H9 (cell line): ENCODE data around the gene ERICH4. TPM values are rescaled to one million over a fixed set of nuclear protein-coding genes. Genes with fewer than 3 reads are reported as not detected.

Experiments used
- DNase-seq: peaks from one replicate; pipeline ENCODE4 v3.0.0-alpha.2; 2017
- H2AFZ ChIP-seq: one replicate; pipeline ENCODE4 v1.6.1; 2013; ENCODE audit warnings: mild to moderate bottlenecking, low read length, control low read depth, moderate library complexity
- H2AK5ac ChIP-seq: 2 replicates; pipeline ENCODE4 v1.6.1; 2013; ENCODE audit warnings: low read length, control low read depth, mixed read lengths; ENCODE audit not compliant: insufficient read length
- H2BK120ac ChIP-seq: one replicate; pipeline ENCODE4 v1.6.1; 2013; ENCODE audit warnings: low read depth, mild to moderate bottlenecking, low read length, control low read depth, inconsistent platforms; ENCODE audit not compliant: poor library complexity, severe bottlenecking
- H2BK12ac ChIP-seq: 2 replicates; pipeline ENCODE4 v1.6.1; 2013; ENCODE audit warnings: low read length, control low read depth, mixed read lengths, low read depth; ENCODE audit not compliant: insufficient read length
- H2BK15ac ChIP-seq: 2 replicates; pipeline ENCODE4 v1.6.1; 2013; ENCODE audit warnings: low read depth, low read length, control low read depth
- H2BK20ac ChIP-seq: one replicate; pipeline ENCODE4 v1.6.1; 2013; ENCODE audit warnings: low read depth, mild to moderate bottlenecking, low read length, control low read depth, inconsistent platforms; ENCODE audit not compliant: poor library complexity, severe bottlenecking
- H2BK5ac ChIP-seq: 2 replicates; pipeline ENCODE4 v1.6.1; 2013; ENCODE audit warnings: low read length, control low read depth, mixed read lengths; ENCODE audit not compliant: insufficient read length
- H3K14ac ChIP-seq: 2 replicates; pipeline ENCODE4 v1.6.1; 2013; ENCODE audit warnings: low read length, control low read depth; ENCODE audit not compliant: insufficient read depth
- H3K18ac ChIP-seq: 2 replicates; pipeline ENCODE4 v1.6.1; 2013; ENCODE audit warnings: low read depth, mild to moderate bottlenecking, mixed read lengths, low read length, control low read depth; ENCODE audit not compliant: insufficient read length
- H3K23ac ChIP-seq: 2 replicates; pipeline ENCODE4 v1.6.1; 2013; ENCODE audit warnings: low read length, control low read depth, mixed read lengths, low read depth; ENCODE audit not compliant: insufficient read length
- H3K23me2 ChIP-seq: 2 replicates; pipeline ENCODE4 v1.6.1; 2013; ENCODE audit warnings: low read depth, mild to moderate bottlenecking, mixed read lengths, low read length, control low read depth; ENCODE audit not compliant: insufficient read length, poor library complexity, severe bottlenecking
- H3K27ac ChIP-seq: 2 replicates; pipeline ENCODE4 v1.5.1; 2013; ENCODE audit warnings: low read length, control low read depth, mixed read lengths, low read depth; ENCODE audit not compliant: insufficient read length
- H3K27me3 ChIP-seq: 2 replicates; pipeline ENCODE4 v1.6.1; 2013; ENCODE audit warnings: low read length, control low read depth, inconsistent platforms; ENCODE audit not compliant: insufficient read depth
- H3K4ac ChIP-seq: 2 replicates; pipeline ENCODE4 v1.6.1; 2013; ENCODE audit warnings: low read depth, mild to moderate bottlenecking, control low read depth, inconsistent platforms, low read length, moderate library complexity
- H3K4me1 ChIP-seq: 2 replicates; pipeline ENCODE4 v1.6.1; 2013; ENCODE audit warnings: low read length, control low read depth, inconsistent platforms; ENCODE audit not compliant: insufficient read depth
- H3K4me2 ChIP-seq: 2 replicates; pipeline ENCODE4 v1.6.1; 2013; ENCODE audit warnings: low read length, control low read depth, mixed read lengths; ENCODE audit not compliant: insufficient read length, insufficient read depth
- H3K56ac ChIP-seq: 2 replicates; pipeline ENCODE4 v1.6.1; 2013; ENCODE audit warnings: low read depth, mild to moderate bottlenecking, mixed read lengths, low read length, control low read depth; ENCODE audit not compliant: insufficient read length
- H3K79me1 ChIP-seq: 2 replicates; pipeline ENCODE4 v1.6.1; 2013; ENCODE audit warnings: low read depth, mild to moderate bottlenecking, moderate library complexity, low read length, control low read depth, inconsistent platforms; ENCODE audit not compliant: insufficient read depth, poor library complexity, severe bottlenecking
- H3K79me2 ChIP-seq: 2 replicates; pipeline ENCODE4 v1.6.1; 2013; ENCODE audit warnings: low read length, control low read depth, inconsistent platforms; ENCODE audit not compliant: insufficient read depth
- H3K9ac ChIP-seq: 2 replicates; pipeline ENCODE4 v1.6.1; 2013; ENCODE audit warnings: low read length, control low read depth, mixed read lengths; ENCODE audit not compliant: insufficient read length; ENCODE audit errors: extremely low read depth
- H3K9me3 ChIP-seq: one replicate; pipeline ENCODE4 v1.6.1; 2013; ENCODE audit warnings: low read depth, low read length, inconsistent platforms; ENCODE audit not compliant: control insufficient read depth
- H3T11ph ChIP-seq: one replicate; pipeline ENCODE4 v1.6.1; 2013; ENCODE audit warnings: mild to moderate bottlenecking, low read length, control low read depth, inconsistent platforms
- H4K20me1 ChIP-seq: one replicate; pipeline ENCODE4 v1.6.1; 2013; ENCODE audit not compliant: control insufficient read depth, insufficient read length, insufficient read depth
- H4K5ac ChIP-seq: 2 replicates; pipeline ENCODE4 v1.6.1; 2013; ENCODE audit warnings: low read depth, mild to moderate bottlenecking, mixed read lengths, low read length, control low read depth; ENCODE audit not compliant: insufficient read length
- H4K8ac ChIP-seq: replicated peaks from 2 replicates; pipeline ENCODE4 v1.6.1; 2013; ENCODE audit warnings: low read length, control low read depth, mixed read lengths, low read depth; ENCODE audit not compliant: insufficient read length
- H4K91ac ChIP-seq: 2 replicates; pipeline ENCODE4 v1.6.1; 2013; ENCODE audit warnings: low read depth, mild to moderate bottlenecking, moderate library complexity, mixed read lengths, low read length, control low read depth; ENCODE audit not compliant: insufficient read length
- H3K27ac Mint-ChIP-seq, 3 experiments: 2 replicates in 2 of 3; 3 replicates in 1 of 3; pipeline ENCODE4 v1.8.0; 2020 to 2021; ENCODE audit warnings: mixed read lengths in 3 of 3, mild to moderate bottlenecking in 1 of 3, moderate library complexity in 1 of 3
- H3K27me3 Mint-ChIP-seq: 2 replicates; pipeline ENCODE4 v1.8.0; 2021; ENCODE audit warnings: low read depth, mild to moderate bottlenecking, moderate library complexity, mixed read lengths
- H3K36me3 Mint-ChIP-seq, 3 experiments: 2 replicates in 2 of 3; 3 replicates in 1 of 3; pipeline ENCODE4 v1.8.0; 2020 to 2021; ENCODE audit warnings: low read depth in 3 of 3, mixed read lengths in 3 of 3; ENCODE audit not compliant: insufficient read depth in 1 of 3
- H3K4me1 Mint-ChIP-seq, 2 experiments: 2 replicates each; pipeline ENCODE4 v1.8.0; 2020; ENCODE audit warnings: mixed read lengths in 2 of 2
- H3K4me3 Mint-ChIP-seq, 2 experiments: 2 replicates in 1 of 2; 3 replicates in 1 of 2; pipeline ENCODE4 v1.8.0; 2020 to 2021; ENCODE audit warnings: mild to moderate bottlenecking in 2 of 2, mixed read lengths in 2 of 2, moderate library complexity in 1 of 2
- H3K9me3 Mint-ChIP-seq, 2 experiments: 2 replicates in 1 of 2; 3 replicates in 1 of 2; pipeline ENCODE4 v1.8.0; 2020; ENCODE audit warnings: mild to moderate bottlenecking in 2 of 2, mixed read lengths in 2 of 2, moderate library complexity in 1 of 2
- CTCF ChIP-seq: fragments of 200-600 bp; sonication (generic); conservative IDR thresholded peaks from 3 replicates; pipeline ENCODE4 v1.8.0; 2021; ENCODE audit warnings: antibody characterized with exemption, mild to moderate bottlenecking
- WGBS: extraction: QIAGEN DNeasy Blood & Tissue Kit; methylation state at CpG from one replicate; pipeline ENCODE4 v1.1.7; 2013; ENCODE audit warnings: missing lambda C conversion rate, low lambda C conversion rate, mixed read lengths; ENCODE audit not compliant: insufficient read length; ENCODE audit errors: extremely low coverage; 5-methylcytosine and 5-hydroxymethylcytosine counted together
- total RNA-seq: library from RNA; stranded (reverse); gene quantifications from 2 replicates; pipeline ENCODE4 v1.2.1, GENCODE V29; 2021

The ERICH4 gene
- total RNA-seq, 1 experiment from 2014 or later: not detected

- no peak overlapping the region for H3T11ph ChIP-seq
- no peak overlapping the region for H2BK12ac ChIP-seq
- Mint-ChIP-seq H3K9me3 (peaks cover 15 to 27% of the 10 kb centered on the region in 2 experiments), H3K27ac (no peak overlapping the region), H3K36me3 (0 out of 7 replicates have a peak, but pooled peaks cover 0 to 4% (median 0%) of the 10 kb centered on the region in 3 experiments), H3K27me3 (peaks cover 20% of the 10 kb centered on the region), H3K4me1 (no peaks in the 10 kb centered on the region; a peak in 1 of 4 replicates), H3K4me3 (no peak overlapping the region; a peak in 1 of 5 replicates)
- no peak overlapping the region for H2BK5ac ChIP-seq
- H3K9ac ChIP-seq: no peak overlapping the region
- no peak overlapping the region for H2AFZ ChIP-seq
- no peak overlapping the region for H3K27ac ChIP-seq
- H3K14ac ChIP-seq: no peak overlapping the region
- no peak overlapping the region for H3K18ac ChIP-seq
- no peak overlapping the region for H3K4me2 ChIP-seq
- no CpG with 5 or more reads among the region's 12 CpGs for WGBS
- no peaks in the 10 kb centered on the region; the same call in 1 of the 2 replicates for H3K4me1 ChIP-seq
- H4K20me1 ChIP-seq: no peaks in the 10 kb centered on the region
- peak; percentile 29; the same call in 2 of the 3 replicates for TF ChIP-seq CTCF
- H2BK15ac ChIP-seq: no peak overlapping the region
- no peak for DNase-seq
- H3K9me3 ChIP-seq: no peaks in the 10 kb centered on the region
- H3K56ac ChIP-seq: no peak overlapping the region
- H3K79me2 ChIP-seq: no peaks in the 10 kb centered on the region
- H2BK20ac ChIP-seq: no peak overlapping the region
- no peaks in the 10 kb centered on the region for H3K23me2 ChIP-seq
- H3K4ac ChIP-seq: no peak overlapping the region
- H3K23ac ChIP-seq: no peak overlapping the region
- H4K8ac ChIP-seq: no peak overlapping the region
- no peak overlapping the region for H2AK5ac ChIP-seq
- H3K27me3 ChIP-seq: no peaks in the 10 kb centered on the region
- no peak overlapping the region for H4K5ac ChIP-seq
- H4K91ac ChIP-seq: no peak overlapping the region
- H3K79me1 ChIP-seq: no peaks in the 10 kb centered on the region
- H2BK120ac ChIP-seq: no peak overlapping the region
Measured at GRCh38 chr19:41447732-41448332, 4.9 kb downstream of the ERICH4 start.
